HepG2 (cell line): ENCODE data around the gene PYGB. TPM values are rescaled to one million over a fixed set of nuclear protein-coding genes. Genes with fewer than 3 reads are reported as not detected.

Source experiments
- ATAD3A ChIP-seq: sonication (generic); formaldehyde crosslinking; IDR thresholded peaks from 2 replicates; pipeline ENCODE4 v1.4.0; 2020; ENCODE audit warnings: missing genetic modification reagents
- CC2D1A ChIP-seq: sonication (generic); formaldehyde crosslinking; IDR thresholded peaks from 2 replicates; pipeline ENCODE4 v1.8.1; 2023; ENCODE audit warnings: mild to moderate bottlenecking, missing genetic modification reagents
- EP300 ChIP-seq, 3 experiments: sonication (generic) in 1 of 3; formaldehyde crosslinking in 1 of 3; IDR thresholded peaks; 2 replicates each; pipeline versions ENCODE4 v1.5.1 to v1.6.1; 2011 to 2020; ENCODE audit warnings: low read depth in 2 of 3, low read length in 2 of 3, borderline replicate concordance in 1 of 3, improper control_type of control experiment in 1 of 3, mild to moderate bottlenecking in 1 of 3, missing genetic modification reagents in 1 of 3, moderate library complexity in 1 of 3
- KAT8 ChIP-seq: IDR thresholded peaks from 2 replicates; pipeline ENCODE4 v1.6.1; 2016; ENCODE audit warnings: missing genetic modification reagents, missing compliant biosample characterization
- MEF2D ChIP-seq: sonication (generic); formaldehyde crosslinking; IDR thresholded peaks from 2 replicates; pipeline ENCODE4 v1.5.1; 2020; ENCODE audit warnings: mild to moderate bottlenecking, missing genetic modification reagents
- THAP11 ChIP-seq: IDR thresholded peaks from 2 replicates; pipeline ENCODE4 v1.6.1; 2016; ENCODE audit warnings: missing biosample characterization, missing genetic modification reagents
- THYN1 ChIP-seq: sonication (generic); formaldehyde crosslinking; IDR thresholded peaks from 2 replicates; pipeline ENCODE4 v1.8.1; 2023; ENCODE audit warnings: low read depth, mild to moderate bottlenecking, moderate library complexity, missing genetic modification reagents, borderline replicate concordance
- TP53 ChIP-seq: sonication (generic); formaldehyde crosslinking; conservative IDR thresholded peaks from 2 replicates; pipeline ENCODE4 v1.4.0; 2020; ENCODE audit warnings: missing genetic modification reagents
- ZNF17 ChIP-seq: sonication (generic); formaldehyde crosslinking; IDR thresholded peaks from 2 replicates; pipeline ENCODE4 v1.5.0; 2020; ENCODE audit warnings: mild to moderate bottlenecking, missing genetic modification reagents
- ZNF333 ChIP-seq: sonication (generic); formaldehyde crosslinking; IDR thresholded peaks from 2 replicates; pipeline ENCODE4 v1.4.0; 2020; ENCODE audit warnings: mild to moderate bottlenecking, missing genetic modification reagents, borderline replicate concordance
- ZZZ3 ChIP-seq: sonication (generic); formaldehyde crosslinking; IDR thresholded peaks from 2 replicates; pipeline ENCODE4 v1.4.0; 2020; ENCODE audit warnings: missing genetic modification reagents, mild to moderate bottlenecking, borderline replicate concordance
- polyA plus RNA-seq, 8 experiments: library from polyadenylated mRNA; depleted of rRNA in 3 of 8; stranded (reverse) in 7 of 8; unstranded in 1 of 8; fragments of >200 nt; fragmentation: Illumina TruSeq in 4 of 8; extraction: Trizol in 4 of 8; gene quantifications; 2 replicates each; pipeline versions ENCODE4 v1.2.1 to v1.2.3, GENCODE V29; 2011 to 2016; ENCODE audit warnings: low read depth in 4 of 8, missing spikeins in 1 of 8, mixed read lengths in 1 of 8; ENCODE audit not compliant: insufficient read depth in 1 of 8
- total RNA-seq, 5 experiments: library from RNA; depleted of rRNA; stranded (reverse); fragments of >200 nt; fragmentation: Illumina TruSeq; extraction: Trizol; gene quantifications; 2 replicates each; pipeline ENCODE4 v1.2.3, GENCODE V29; 2016; ENCODE audit warnings: low read depth in 1 of 5
- TF ChIP-seq, protein P1 (sequence below): sonication (generic); formaldehyde crosslinking; IDR thresholded peaks from 2 replicates; pipeline ENCODE4 v1.5.1; 2020; ENCODE audit warnings: mild to moderate bottlenecking, missing genetic modification reagents, borderline replicate concordance
- TF ChIP-seq, protein P2 (sequence below): sonication (generic); formaldehyde crosslinking; IDR thresholded peaks from 2 replicates; pipeline ENCODE4 v1.4.0; 2020; ENCODE audit warnings: missing genetic modification reagents, borderline replicate concordance
- TF ChIP-seq, protein P3 (sequence below): sonication (generic); formaldehyde crosslinking; IDR thresholded peaks from 2 replicates; pipeline ENCODE4 v1.4.0; 2020; ENCODE audit warnings: missing genetic modification reagents
- TF ChIP-seq, protein P4 (sequence below): sonication (generic); formaldehyde crosslinking; IDR thresholded peaks from 2 replicates; pipeline ENCODE4 v1.9.0; 2021; ENCODE audit warnings: missing genetic modification reagents, borderline replicate concordance
- TF ChIP-seq, protein P5 (sequence below): sonication (generic); formaldehyde crosslinking; IDR thresholded peaks from 2 replicates; pipeline ENCODE4 v1.4.0; 2020; ENCODE audit warnings: missing genetic modification reagents, low read depth, mild to moderate bottlenecking, borderline replicate concordance

The PYGB gene
- total and polyA plus RNA-seq, 2 of the 13 experiments (the other 11 are each of a cell fraction or from before 2014, with no cell fraction given): 24.2 to 86.3 TPM

DNA sequence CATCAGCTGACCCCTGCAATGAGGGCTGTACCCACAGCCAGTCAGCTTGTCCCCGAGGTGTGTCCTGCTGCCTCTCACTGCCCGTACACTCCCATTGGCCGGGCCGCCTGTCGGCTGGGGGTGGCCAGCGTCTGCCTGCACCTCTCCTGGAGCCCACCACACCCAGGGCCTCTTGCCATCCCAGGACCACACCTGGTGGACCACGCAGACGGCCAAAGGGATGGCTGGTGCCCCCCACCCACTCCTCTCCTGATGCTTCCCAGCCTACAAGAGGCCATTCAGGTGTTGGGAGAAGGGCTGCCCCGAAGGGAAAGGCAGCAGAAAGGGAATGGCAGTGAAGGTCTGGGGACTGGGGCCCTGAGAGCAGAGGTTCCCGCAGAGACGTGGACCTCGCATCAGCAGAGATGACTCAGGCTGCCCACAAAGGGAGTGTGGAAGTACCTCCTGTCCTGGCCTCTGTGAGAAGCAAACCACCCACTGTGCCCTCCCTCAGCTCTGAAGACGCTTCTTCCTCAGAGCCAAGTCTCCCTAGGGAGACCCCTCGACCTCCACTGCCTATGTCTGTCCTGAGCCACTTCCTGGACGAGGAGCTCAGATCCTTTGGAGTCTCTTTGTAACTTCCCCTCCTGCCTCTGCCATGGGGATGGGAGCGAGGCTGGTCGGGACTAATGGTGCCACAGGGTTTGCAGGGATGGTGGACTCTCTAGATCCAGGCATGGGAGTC, 60.9 kb downstream of the PYGB start (continued):
- TF ChIP-seq, protein P1, sequence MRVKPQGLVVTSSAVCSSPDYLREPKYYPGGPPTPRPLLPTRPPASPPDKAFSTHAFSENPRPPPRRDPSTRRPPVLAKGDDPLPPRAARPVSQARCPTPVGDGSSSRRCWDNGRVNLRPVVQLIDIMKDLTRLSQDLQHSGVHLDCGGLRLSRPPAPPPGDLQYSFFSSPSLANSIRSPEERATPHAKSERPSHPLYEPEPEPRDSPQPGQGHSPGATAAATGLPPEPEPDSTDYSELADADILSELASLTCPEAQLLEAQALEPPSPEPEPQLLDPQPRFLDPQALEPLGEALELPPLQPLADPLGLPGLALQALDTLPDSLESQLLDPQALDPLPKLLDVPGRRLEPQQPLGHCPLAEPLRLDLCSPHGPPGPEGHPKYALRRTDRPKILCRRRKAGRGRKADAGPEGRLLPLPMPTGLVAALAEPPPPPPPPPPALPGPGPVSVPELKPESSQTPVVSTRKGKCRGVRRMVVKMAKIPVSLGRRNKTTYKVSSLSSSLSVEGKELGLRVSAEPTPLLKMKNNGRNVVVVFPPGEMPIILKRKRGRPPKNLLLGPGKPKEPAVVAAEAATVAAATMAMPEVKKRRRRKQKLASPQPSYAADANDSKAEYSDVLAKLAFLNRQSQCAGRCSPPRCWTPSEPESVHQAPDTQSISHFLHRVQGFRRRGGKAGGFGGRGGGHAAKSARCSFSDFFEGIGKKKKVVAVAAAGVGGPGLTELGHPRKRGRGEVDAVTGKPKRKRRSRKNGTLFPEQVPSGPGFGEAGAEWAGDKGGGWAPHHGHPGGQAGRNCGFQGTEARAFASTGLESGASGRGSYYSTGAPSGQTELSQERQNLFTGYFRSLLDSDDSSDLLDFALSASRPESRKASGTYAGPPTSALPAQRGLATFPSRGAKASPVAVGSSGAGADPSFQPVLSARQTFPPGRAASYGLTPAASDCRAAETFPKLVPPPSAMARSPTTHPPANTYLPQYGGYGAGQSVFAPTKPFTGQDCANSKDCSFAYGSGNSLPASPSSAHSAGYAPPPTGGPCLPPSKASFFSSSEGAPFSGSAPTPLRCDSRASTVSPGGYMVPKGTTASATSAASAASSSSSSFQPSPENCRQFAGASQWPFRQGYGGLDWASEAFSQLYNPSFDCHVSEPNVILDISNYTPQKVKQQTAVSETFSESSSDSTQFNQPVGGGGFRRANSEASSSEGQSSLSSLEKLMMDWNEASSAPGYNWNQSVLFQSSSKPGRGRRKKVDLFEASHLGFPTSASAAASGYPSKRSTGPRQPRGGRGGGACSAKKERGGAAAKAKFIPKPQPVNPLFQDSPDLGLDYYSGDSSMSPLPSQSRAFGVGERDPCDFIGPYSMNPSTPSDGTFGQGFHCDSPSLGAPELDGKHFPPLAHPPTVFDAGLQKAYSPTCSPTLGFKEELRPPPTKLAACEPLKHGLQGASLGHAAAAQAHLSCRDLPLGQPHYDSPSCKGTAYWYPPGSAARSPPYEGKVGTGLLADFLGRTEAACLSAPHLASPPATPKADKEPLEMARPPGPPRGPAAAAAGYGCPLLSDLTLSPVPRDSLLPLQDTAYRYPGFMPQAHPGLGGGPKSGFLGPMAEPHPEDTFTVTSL (CRISPR knock-in tag): no peak
- TF ChIP-seq ZZZ3 (CRISPR knock-in tag) (no peak), THAP11 (CRISPR knock-in tag) (no peak), ZNF17 (no peak), KAT8 (no peak), ATAD3A (CRISPR knock-in tag) (no peak), ZNF333 (no peak), EP300 (IDR thresholded peaks at IDR 0.05; ENCODE audit: low read depth in 2 of 2, low read length in 2 of 2) (no peak), EP300 (CRISPR knock-in tag; IDR thresholded peaks at IDR 0.05; ENCODE audit: borderline replicate concordance) (0 out of 2 replicates have a peak, but pooled peaks have one; percentile 13), TP53 (CRISPR knock-in tag) (no peak), MEF2D (CRISPR knock-in tag) (no peak), THYN1 (CRISPR knock-in tag) (no peak), CC2D1A (CRISPR knock-in tag) (no peak)
- TF ChIP-seq, protein P2, sequence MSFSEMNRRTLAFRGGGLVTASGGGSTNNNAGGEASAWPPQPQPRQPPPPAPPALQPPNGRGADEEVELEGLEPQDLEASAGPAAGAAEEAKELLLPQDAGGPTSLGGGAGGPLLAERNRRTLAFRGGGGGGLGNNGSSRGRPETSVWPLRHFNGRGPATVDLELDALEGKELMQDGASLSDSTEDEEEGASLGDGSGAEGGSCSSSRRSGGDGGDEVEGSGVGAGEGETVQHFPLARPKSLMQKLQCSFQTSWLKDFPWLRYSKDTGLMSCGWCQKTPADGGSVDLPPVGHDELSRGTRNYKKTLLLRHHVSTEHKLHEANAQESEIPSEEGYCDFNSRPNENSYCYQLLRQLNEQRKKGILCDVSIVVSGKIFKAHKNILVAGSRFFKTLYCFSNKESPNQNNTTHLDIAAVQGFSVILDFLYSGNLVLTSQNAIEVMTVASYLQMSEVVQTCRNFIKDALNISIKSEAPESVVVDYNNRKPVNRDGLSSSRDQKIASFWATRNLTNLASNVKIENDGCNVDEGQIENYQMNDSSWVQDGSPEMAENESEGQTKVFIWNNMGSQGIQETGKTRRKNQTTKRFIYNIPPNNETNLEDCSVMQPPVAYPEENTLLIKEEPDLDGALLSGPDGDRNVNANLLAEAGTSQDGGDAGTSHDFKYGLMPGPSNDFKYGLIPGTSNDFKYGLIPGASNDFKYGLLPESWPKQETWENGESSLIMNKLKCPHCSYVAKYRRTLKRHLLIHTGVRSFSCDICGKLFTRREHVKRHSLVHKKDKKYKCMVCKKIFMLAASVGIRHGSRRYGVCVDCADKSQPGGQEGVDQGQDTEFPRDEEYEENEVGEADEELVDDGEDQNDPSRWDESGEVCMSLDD (CRISPR knock-in tag): no peak
- TF ChIP-seq, protein P3, sequence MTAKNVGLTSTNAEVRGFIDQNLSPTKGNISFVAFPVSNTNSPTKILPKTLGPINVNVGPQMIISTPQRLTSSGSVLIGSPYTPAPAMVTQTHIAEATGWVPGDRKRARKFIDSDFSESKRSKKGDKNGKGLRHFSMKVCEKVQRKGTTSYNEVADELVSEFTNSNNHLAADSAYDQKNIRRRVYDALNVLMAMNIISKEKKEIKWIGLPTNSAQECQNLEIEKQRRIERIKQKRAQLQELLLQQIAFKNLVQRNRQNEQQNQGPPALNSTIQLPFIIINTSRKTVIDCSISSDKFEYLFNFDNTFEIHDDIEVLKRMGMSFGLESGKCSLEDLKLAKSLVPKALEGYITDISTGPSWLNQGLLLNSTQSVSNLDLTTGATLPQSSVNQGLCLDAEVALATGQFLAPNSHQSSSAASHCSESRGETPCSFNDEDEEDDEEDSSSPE (CRISPR knock-in tag): no peak
- TF ChIP-seq, protein P4, sequence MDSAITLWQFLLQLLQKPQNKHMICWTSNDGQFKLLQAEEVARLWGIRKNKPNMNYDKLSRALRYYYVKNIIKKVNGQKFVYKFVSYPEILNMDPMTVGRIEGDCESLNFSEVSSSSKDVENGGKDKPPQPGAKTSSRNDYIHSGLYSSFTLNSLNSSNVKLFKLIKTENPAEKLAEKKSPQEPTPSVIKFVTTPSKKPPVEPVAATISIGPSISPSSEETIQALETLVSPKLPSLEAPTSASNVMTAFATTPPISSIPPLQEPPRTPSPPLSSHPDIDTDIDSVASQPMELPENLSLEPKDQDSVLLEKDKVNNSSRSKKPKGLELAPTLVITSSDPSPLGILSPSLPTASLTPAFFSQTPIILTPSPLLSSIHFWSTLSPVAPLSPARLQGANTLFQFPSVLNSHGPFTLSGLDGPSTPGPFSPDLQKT (CRISPR knock-in tag): no peak
- TF ChIP-seq, protein P5, sequence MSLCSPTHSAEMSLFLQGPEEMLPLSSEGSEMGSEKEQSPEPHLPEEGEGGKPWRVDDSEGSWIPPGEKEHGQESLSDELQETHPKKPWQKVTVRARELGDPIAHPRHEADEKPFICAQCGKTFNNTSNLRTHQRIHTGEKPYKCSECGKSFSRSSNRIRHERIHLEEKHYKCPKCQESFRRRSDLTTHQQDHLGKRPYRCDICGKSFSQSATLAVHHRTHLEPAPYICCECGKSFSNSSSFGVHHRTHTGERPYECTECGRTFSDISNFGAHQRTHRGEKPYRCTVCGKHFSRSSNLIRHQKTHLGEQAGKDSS: no peak; the same call in 1 of the 2 replicates
